ENCODE results near the gene ZEB2.

Gene ZEB2

DNA sequence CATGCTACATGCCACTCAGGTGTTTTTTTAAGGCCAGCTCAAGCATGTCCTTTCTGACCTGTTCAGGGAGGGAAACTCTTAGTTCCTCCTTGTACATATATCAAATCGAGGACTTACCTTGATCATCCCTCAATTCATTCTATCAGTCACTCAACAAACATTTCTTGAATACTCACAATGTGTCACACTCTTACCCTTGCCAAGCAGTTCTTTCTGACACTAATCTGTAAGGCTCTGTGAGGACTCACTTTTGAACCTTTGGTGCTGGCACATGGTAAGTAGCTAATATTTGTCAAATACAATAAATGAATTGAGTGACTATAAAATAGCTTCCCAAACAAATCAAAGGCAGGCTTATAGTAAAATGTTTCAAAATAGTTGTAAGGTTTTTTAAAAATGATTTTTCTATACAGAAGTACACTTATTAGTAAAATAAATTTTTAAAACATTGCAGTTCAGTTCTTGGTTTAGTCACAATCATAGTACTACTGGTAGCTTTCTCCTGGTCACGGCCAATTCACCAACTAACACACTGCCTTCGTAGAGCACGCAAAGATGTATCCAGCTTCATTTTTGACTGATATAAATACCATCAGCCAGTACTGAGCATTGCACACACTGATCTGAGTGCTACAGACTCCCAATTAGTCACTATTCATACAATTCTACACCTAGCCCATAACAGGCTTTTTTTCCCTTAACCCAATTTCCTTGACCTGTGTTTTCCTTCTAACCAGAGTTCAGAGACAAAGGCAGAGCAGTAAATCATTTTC is 50.9 kb downstream of the ZEB2 start:
- no peak for DNase-seq

GRCh38 chr2:144467502-144468137 is 52.3 kb downstream of the ZEB2 start:
- DNase-seq = no peak

- DNase-seq = no peak
Observed at GRCh38 chr2:144466637-144467036, 53.3 kb downstream of the ZEB2 start.

- DNase-seq = no peak
Observed at GRCh38 chr2:144465749-144466148, 54.2 kb downstream of the ZEB2 start.

- DNase-seq = no peak
Observed at GRCh38 chr2:144464730-144465129, 55.2 kb downstream of the ZEB2 start.

DNA sequence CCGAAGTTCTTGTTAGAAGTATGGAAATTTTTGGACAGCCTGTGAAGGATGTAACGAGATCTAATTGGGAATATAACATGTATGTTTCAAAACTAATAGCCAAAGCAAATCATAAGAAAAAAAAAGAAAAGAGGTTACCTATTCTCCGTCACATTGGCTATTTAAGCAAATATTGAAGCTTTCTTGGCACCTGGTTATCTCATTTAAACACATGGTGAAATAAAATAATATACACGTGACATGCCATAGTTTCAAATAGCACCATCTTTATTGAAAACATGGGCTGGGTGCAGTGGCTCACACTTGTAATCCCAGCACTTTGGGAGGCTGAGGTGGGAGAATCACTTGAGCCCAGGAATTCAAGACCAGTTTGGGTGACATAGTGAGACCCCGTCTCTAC is 56.7 kb downstream of the ZEB2 start:
- no peak for DNase-seq

- no peak for DNase-seq
Observed at GRCh38 chr2:144462266-144462665, 57.7 kb downstream of the ZEB2 start.

- DNase-seq = no peak
Observed at GRCh38 chr2:144461308-144461766, 58.6 kb downstream of the ZEB2 start.

DNA sequence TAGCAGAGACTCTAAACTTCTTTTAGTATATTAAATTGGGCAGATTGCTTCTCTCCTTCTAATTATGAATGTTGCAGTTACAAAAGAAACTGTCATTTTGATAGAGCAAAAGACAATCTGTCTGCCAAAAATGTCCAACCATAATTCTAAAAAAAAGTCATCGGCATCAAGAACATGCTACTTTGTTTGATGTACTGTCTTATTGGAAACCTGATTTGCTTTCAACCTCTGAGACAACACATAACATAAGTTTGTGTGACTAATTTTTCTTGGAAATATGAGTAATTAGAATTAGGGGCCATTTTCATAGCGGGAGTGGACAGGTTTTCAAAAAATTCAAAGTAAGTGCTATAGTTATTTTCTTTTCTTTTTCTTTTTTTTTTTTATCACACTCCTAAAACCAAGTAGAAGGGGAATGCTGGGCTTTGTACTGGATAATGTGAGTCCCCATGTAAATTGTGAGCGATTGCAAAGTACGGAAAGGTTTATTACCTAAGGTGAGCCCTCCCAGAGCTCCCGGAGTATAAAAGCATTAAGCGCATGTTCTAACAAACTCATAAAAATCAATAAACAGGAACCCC is 59.1 kb downstream of the ZEB2 start:
- DNase-seq = no peak

- no peak for DNase-seq
Observed at GRCh38 chr2:144459937-144460336, 60.0 kb downstream of the ZEB2 start.

DNA sequence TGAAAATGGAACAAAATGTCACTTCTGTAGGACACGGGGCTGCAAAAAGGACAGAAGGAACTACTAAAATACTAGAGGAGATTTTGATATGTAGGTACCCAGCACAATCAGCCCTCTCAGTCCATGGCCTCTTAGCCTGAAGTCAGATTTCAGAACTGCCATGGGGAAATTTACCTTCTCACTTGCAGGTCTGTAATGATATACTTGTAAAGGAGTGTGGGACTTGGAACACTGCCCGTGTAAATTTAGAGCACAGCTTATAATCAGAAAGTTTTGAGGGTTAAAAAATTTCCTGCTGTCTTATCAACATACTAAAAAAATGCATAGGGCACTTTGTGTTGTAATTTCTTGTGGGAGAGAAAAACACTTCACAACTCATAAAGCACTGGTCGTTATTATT is 60.6 kb downstream of the ZEB2 start:
- no peak for DNase-seq

GRCh38 chr2:144458541-144458940 is 61.4 kb downstream of the ZEB2 start:
- DNase-seq = no peak

DNA sequence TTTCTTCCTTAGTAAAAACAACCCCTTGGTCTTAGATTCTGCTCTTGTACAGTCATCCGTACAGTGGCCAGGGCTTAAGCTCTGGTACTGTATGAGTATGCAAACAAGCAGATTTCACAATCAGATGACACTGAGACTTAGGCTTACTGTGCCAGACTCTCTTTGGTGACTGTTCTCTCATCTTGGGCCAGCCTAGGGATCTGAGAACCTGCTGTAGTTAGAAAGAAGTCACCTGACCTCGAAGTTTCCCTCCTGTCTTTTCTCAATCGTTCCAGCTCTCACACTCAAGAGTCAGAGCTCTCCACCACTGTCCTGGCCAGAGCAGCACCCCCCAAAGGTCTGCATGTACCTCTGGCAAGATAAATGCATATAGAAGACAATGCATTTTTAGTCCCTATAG is 63.2 kb downstream of the ZEB2 start:
- DNase-seq = no peak

DNA sequence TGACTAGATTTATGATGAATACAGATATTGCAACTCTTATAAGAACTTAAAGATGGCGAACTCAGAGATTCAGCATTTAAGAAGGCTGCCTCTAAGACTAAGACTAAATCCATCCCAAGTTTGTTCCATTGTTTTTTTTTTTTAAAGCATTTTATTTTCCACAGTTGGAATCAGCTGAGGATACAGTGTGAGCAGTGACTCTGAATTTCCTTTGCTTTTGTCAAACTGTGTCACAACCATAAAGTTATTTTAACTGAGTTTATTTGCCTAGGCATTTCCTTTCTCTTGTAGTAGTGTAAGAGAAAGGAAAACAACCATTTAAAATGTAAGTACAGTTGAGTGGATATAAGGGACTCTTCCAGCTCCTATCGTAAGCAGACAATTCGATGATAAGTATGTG is 63.9 kb downstream of the ZEB2 start:
- no peak for DNase-seq

DNA sequence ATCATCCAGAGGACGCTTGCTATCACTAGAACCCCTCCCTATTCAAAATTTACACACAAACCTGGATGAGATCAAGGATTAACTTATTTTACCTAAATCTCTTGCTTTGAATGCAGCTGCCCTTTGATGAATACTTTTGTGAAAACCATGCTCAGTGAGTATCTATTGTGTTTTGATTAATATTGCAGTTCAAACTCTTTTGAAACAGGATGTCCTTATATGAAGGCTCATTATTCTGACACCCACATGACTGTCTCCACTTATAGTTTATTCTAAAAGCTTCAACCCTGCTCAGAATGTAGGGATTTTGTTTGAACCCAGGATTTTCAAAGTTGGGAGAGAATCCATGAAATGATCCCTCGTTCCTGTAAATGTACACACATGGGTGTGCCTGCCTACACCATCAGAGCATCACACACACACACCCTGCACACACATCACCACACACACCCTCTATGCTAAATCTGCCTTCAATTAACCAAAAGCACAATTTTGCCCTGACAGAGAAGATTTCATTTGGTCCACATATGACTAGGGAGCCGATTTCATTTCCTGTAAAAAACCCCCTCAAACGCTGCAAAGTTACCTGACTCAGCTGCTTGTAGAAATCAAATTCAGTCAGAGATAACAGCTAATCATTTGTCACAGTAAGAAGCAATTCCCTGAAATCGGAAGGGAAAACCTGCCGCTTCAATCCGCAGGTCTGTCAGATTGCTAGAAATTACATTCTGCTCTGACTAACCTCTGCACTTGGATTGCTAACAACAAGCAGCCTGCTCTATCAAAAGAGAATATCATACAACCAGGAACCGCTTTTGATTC is 65.2 kb downstream of the ZEB2 start:
- DNase-seq = no peak

DNA sequence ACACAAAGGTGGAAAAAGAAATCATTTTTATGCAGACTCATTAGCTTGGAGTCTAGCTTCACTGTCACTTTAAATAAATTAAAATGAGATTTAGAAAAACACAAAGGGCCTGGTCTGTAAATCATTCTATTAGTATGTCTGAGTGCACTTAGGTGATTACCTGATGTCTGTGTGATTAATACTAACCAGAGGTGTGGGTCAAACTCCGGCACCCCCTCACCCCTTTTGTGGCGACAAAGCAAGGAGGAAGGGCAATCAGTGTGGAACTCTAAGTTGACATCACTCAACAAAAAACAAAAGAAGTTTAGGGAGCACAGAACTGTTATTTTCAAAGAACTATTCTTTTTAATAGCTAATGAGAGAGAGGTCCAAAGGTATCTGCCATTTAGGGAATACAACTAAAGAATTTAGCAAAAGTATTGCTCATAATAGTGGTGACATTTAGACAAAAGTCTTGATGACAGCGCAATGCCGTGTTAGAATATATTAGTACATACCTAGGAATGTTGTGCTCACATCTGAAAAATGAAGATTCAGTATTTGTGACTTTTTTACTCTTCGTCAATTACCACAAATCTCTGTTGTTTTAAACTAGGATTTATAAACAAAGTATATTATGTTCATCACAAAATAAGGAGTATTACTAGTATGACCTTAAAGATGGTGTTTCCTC is 66.3 kb downstream of the ZEB2 start:
- DNase-seq = no peak

- no peak for DNase-seq
Observed at GRCh38 chr2:144452989-144453336, 67.0 kb downstream of the ZEB2 start.

DNA sequence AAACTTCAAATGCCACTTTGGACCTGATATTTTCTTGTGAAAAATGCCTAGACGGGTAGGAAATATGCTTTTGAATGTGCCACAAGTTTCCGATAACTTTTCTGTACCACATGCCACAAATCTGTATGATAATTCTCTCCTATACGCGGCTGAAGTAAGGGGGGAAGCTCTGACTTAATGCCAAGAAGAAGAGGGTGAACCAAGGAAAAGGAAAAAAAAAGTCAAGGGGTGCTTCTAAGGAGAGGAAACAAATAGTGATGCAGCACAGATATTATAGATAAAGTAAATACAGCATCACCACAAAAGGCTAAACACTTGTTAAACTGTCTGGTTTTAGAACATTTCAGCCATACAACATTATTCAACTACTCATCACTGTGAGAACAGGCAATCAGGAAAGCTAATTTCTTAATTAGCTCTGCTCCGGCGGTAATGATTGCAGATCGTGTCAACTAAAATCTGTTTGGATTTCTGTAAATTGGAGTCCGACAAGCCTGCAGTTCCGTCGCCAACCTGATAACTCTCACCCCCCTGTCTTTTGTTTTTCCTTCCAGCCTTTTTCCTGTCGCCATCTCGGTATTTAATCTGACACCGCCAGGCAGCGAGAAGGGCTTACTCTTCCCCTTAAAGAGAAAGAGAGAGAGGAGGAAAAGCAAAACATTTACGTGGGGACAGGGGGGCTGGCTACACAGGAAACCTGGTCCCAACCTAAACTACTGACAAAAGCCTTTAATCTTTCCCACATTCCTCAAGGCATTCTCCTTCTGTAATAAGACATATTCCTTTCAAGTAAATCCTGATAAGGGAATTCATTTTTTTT is 67.5 kb downstream of the ZEB2 start:
- peak; percentile 14 for DNase-seq

DNA sequence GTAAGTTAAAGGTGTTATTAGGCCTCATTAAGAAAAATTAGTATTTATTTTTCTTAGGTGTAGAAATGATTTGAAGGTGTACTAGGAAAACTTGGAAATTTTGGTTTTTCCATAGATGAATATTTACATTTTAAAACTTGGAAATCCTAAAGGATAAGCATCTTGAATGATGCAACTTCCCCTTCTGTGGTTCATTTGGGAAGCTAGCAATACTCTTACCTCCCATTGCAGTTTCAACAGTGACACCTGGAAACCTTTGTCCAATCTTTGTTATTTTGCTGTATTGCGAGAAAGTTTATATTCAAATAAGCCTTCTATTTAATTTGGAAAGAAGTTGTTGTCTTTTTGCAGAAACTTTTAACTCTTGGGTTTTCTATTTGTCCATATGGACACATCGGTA is 68.5 kb downstream of the ZEB2 start:
- DNase-seq = no peak

DNA sequence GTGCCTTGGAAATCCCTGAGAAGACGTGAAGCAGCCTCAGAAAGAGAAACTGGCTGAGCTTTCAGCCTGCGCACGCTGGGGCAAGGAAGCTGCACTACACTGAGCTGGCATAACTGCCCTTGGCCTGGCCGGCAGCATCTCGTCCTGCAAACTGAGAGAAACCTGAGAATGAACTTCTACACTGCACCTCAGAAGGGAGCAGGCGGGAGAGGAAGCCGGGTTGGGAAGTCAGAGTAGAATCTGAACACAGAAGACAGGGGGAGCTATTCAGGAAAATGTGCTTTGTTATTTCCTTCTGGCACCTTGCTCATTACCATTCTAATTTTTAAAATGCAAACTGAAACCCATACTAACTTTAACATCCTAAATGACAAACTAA is 70.9 kb downstream of the ZEB2 start:
- no peak for DNase-seq

DNA sequence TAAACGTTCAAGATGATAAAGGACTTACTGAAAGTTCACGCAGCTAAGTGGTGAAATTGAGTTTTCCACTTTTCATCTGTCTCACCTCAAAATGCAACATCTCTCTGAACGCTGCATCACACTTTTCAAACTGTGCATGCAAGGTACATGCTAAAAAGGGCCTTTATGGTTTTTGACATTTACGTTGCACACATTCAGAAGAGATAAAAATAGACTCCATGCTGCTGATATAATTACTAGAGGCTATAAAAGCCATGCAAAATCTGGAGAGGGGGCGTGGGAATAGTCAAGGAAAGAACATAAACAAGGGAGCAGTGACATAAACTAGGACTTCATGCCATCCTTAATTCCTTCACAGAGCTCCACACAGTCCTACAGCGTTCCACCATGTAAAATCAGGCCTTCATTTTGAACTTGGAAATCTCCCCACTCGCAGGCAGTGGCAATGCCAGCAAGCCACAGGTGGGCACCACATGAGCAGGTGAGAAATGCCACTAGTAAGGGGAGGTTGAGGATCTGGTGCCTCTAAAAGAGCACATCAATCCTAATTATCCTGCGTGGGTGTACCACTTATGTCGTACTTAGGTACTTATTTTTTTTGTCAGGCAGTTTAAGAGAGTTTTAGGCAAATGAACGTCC is 71.4 kb downstream of the ZEB2 start:
- DNase-seq = no peak

- DNase-seq = no peak
Observed at GRCh38 chr2:144447535-144447934, 72.4 kb downstream of the ZEB2 start.

Measured in NCI-H510A (cell line).